Thoracic aorta (tissue), 2 donors: Measurements from ENCODE around the gene TCF21. TPM values are rescaled to one million over a fixed set of nuclear protein-coding genes. Genes with fewer than 3 reads are reported as not detected.

Experiments
- ATAC-seq: fragments of 150-250 bp; one replicate; pipeline ENCODE4 v1.8.0; 2017; ENCODE audit warnings: low read depth; ENCODE audit not compliant: insufficient number of reproducible peaks, low FRiP score
- DNase-seq: peaks from one replicate; pipeline ENCODE4 v3.0.0-alpha.2; 2020; ENCODE audit warnings: low spot score
- H3K27ac ChIP-seq, 2 donors: fragments of 200-600 bp; sonication (generic); 1 replicate in 1 of 2; 2 replicates in 1 of 2; pipeline ENCODE4 v1.5.1; 2016; ENCODE audit warnings: mild to moderate bottlenecking in 2 of 2, moderate library complexity in 2 of 2
- H3K27me3 ChIP-seq: fragments of 200-600 bp; sonication (generic); replicated peaks from 2 replicates; pipeline ENCODE4 v1.6.0; 2016; ENCODE audit warnings: mild to moderate bottlenecking; ENCODE audit not compliant: insufficient read depth
- H3K36me3 ChIP-seq: fragments of 200-600 bp; sonication (generic); one replicate; pipeline ENCODE4 v1.5.1; 2016
- H3K4me1 ChIP-seq, 2 donors: fragments of 200-600 bp; sonication (generic); 1 replicate in 1 of 2; 2 replicates in 1 of 2; pipeline versions ENCODE4 v1.5.1 to v1.6.0; 2016; ENCODE audit warnings: low read depth in 2 of 2, mild to moderate bottlenecking in 1 of 2; ENCODE audit not compliant: control insufficient read depth in 1 of 2
- H3K4me3 ChIP-seq: fragments of 200-600 bp; sonication (generic); 2 replicates; pipeline ENCODE4 v1.5.1; 2016; ENCODE audit warnings: mild to moderate bottlenecking
- H3K9me3 ChIP-seq: fragments of 200-600 bp; sonication (generic); 2 replicates; pipeline ENCODE4 v1.5.1; 2016
- CTCF ChIP-seq: fragments of 200-600 bp; sonication (generic); IDR thresholded peaks from one replicate; pipeline ENCODE4 v1.5.1; 2019; ENCODE audit warnings: antibody characterized with exemption
- total RNA-seq, 2 donors: library from RNA; depleted of rRNA; stranded (reverse); fragments of >200 nt; gene quantifications; one replicate each; pipeline versions ENCODE4 v1.1.0 to v1.2.3, GENCODE V29; 2016

The TCF21 gene
- total RNA-seq, 2 donors from 2014 or later = 0.28 TPM; not detected in 1

- Histone ChIP-seq H3K27me3 (no peaks in the 10 kb centered on the region), H3K9me3 (no peaks in the 10 kb centered on the region), H3K36me3 (no peaks in the 10 kb centered on the region), H3K27ac (no peak overlapping the region), H3K4me1 (no peaks in the 10 kb centered on the region), H3K4me3 (no peak overlapping the region)
- ATAC-seq (no peak), DNase-seq (no peak)
- no peak for TF ChIP-seq CTCF
Measured at GRCh38 chr6:133880006-133880405, 8.9 kb upstream of the TCF21 start.

DNA sequence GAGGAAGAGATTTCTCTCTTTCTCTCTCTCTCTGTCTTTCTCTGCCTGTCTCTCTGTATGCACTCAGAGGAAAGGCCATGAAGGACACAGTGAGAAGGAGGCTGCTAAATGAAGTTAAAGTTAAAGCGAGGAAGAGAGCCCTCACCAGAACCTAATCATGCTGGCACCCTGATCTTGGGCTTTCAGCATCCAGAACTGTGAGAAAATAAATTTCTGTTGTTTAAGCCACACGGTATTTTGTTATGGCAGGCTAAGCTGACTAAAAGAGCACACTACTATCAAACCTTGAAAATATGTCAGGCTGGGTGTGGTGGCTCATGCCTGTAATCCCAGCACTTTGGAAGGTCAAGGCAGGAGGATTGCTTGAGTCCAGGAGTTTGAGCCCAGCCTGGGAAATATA lies 8.0 kb upstream of the TCF21 start:
- H3K27ac ChIP-seq = no peak overlapping the region
- H3K4me3 ChIP-seq = no peak overlapping the region
- H3K9me3 ChIP-seq = no peaks in the 10 kb centered on the region
- no peaks in the 10 kb centered on the region for H3K4me1 ChIP-seq
- ATAC-seq (no peak), DNase-seq (no peak)
- H3K27me3 ChIP-seq = no peaks in the 10 kb centered on the region
- no peak for TF ChIP-seq CTCF
- H3K36me3 ChIP-seq = no peaks in the 10 kb centered on the region

- peaks cover 3 to 13% of the 10 kb centered on the region in 2 donors for H3K4me1 ChIP-seq
- peaks cover 29% of the 10 kb centered on the region for H3K27me3 ChIP-seq
- no peak for TF ChIP-seq CTCF
- no peaks in the 10 kb centered on the region for H3K36me3 ChIP-seq
- ATAC-seq = no peak
- H3K4me3 ChIP-seq = no peak overlapping the region
- no peak for DNase-seq
- no peak overlapping the region for H3K27ac ChIP-seq
- H3K9me3 ChIP-seq = no peaks in the 10 kb centered on the region
Measured at GRCh38 chr6:133886104-133886775, 2.7 kb upstream of the TCF21 start.

DNA sequence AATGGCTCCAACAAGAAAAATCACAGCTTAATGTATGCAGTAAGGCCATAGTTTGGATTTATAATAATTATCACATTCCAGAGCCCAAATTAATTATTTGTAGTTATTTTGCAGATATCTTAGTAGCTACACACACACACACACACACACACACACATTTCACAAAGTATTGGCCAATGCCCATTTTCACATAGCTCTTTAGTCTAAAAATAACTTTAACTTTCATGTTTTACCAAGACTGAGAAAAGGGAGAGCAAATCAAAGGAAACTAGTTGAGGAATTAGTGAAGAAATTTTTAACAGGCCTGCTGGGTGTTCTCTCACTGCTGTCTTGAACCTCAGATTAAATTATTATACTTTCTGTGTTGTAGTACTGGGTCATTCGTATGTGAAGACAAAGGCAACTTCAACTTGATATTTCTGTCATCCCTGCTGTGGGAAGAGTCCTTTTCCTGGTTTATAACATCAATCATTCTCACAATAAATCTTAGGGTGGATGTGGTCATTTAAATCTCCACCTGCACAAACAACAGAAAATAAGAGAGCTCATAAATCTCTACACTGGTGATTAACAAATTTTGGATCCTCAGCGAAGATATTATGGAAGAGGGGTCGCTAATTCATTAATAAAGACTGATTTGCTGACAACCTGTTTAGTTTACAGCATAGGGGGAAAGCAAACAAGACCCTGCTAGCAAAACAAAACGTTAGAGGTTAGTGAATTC lies 1.6 kb upstream of the TCF21 start:
- H3K4me1 ChIP-seq = peaks cover 9 to 19% of the 10 kb centered on the region in 2 donors
- no peak overlapping the region for H3K4me3 ChIP-seq
- H3K27me3 ChIP-seq = peaks cover 32% of the 10 kb centered on the region
- ATAC-seq (no peak), DNase-seq (no peak)
- H3K9me3 ChIP-seq = no peaks in the 10 kb centered on the region
- no peak for TF ChIP-seq CTCF
- H3K36me3 ChIP-seq = no peaks in the 10 kb centered on the region
- no peak overlapping the region for H3K27ac ChIP-seq

DNA sequence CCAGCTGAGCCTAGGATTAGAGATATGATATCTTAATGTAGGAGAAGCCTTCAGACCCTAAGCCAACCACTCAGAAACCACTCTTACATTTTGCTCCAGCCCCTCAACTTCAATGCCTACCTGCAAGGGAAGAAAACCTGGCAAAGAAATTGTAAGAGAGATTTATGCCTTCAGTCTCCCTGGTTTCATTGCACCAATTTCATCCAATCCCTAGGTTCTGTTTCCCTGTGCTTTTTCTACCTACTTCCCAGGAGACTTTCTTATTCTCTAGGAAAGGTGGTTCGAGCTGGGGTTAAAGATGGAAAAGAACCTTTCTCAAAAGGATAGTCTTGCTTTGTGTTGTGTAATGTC lies 1.1 kb upstream of the TCF21 start:
- Histone ChIP-seq H3K4me1 (peaks cover 9 to 19% of the 10 kb centered on the region in 2 donors), H3K27ac (no peak overlapping the region), H3K27me3 (peaks cover 38% of the 10 kb centered on the region), H3K36me3 (no peaks in the 10 kb centered on the region), H3K9me3 (no peaks in the 10 kb centered on the region), H3K4me3 (no peak overlapping the region)
- no peak for ATAC-seq
- no peak for DNase-seq
- TF ChIP-seq CTCF = no peak
